GM11168 (cell line): ENCODE data around the gene ATXN1.
"Not testable (repeated sequence)": the region's sequence is repeated elsewhere in the genome, so short reads cannot be mapped to it uniquely, and the experiment has no call there.

Experiments
- in situ Hi-C: fragments of 300-500 bp; cut with MboI; formaldehyde crosslinking; loops from one replicate; pipeline ENCODE4 v1.12.0; 2022; ENCODE audit warnings: low sequenced_read_pairs; ENCODE audit not compliant: unreplicated experiment

ATXN1 gene

GRCh38 chr6:16263464-16264099, 497.7 kb downstream of the ATXN1 start:
- in situ Hi-C loops = not testable (repeated sequence)

DNA sequence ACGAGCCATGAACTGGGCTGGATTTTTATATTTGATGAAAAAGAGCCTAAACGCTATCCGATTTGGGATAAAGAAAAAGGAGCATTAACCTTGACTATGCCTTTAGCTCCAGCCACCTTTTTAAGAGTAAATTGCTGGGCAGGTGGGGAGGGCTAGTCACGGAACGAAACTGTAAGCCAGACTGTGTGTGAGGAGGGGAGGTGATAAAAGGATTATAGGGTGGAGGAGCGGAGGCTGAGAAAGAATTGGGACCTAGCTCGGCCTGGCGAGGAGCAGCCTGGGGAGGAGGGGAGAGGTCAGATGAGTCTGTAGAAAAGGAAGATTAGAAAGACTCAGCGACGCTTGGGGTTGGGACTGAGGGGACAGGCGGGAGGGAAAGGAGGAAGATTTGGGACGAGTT, 498.5 kb downstream of the ATXN1 start:
- in situ Hi-C loops = not testable (repeated sequence)

GRCh38 chr6:16260602-16261001, 500.7 kb downstream of the ATXN1 start:
- in situ Hi-C loops = not testable (repeated sequence)

- in situ Hi-C loops = not testable (repeated sequence)
Measured at GRCh38 chr6:16259604-16260003, 501.7 kb downstream of the ATXN1 start.

DNA sequence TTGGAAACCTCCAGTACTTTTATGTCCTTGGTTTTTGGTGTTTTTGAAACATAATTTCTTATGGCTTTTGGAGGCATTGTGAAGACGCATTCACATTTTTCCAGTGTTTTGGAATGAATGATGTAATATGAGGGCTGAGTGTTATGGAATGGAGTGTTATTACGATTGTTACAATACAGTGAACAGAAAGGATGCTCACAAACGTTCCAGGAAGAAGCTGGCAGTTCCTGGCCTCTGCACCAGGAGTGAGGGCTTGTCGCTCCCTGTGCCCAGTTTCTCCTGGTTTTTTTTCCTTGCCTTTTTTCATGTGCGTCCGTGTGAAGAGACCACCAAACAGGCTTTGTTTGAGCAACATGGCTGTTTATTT, 502.6 kb downstream of the ATXN1 start:
- in situ Hi-C loops = no loop called here

- in situ Hi-C loops = no loop called here
Measured at GRCh38 chr6:16257999-16258708, 503.1 kb downstream of the ATXN1 start.

GRCh38 chr6:16256781-16257180, 504.5 kb downstream of the ATXN1 start:
- in situ Hi-C loops = no loop called here

DNA sequence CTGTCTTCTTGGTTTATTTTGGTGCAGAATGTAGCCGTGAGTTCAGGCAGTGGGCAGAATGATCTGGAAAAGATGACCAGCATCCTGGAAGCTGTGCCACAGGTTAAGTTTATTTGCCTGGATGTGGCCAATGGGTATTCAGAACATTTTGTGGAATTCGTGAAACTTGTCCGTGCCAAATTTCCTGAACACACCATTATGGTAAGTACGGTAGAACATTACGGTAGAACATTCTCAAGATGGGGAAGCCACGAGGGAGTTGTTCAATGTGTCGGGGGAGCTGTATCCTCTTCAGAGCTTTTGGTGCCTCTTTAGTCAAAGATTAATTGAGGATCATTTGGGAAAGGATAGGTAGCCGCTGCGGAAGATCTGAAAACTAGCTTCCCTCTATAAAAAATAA, 506.7 kb downstream of the ATXN1 start:
- in situ Hi-C loops = no loop called here

GRCh38 chr6:16253399-16254144, 507.7 kb downstream of the ATXN1 start:
- in situ Hi-C loops = no loop called here

- in situ Hi-C loops = no loop called here
Measured at GRCh38 chr6:16252686-16253299, 508.5 kb downstream of the ATXN1 start.

- in situ Hi-C loops = no loop called here
Measured at GRCh38 chr6:16251706-16252105, 509.6 kb downstream of the ATXN1 start.

DNA sequence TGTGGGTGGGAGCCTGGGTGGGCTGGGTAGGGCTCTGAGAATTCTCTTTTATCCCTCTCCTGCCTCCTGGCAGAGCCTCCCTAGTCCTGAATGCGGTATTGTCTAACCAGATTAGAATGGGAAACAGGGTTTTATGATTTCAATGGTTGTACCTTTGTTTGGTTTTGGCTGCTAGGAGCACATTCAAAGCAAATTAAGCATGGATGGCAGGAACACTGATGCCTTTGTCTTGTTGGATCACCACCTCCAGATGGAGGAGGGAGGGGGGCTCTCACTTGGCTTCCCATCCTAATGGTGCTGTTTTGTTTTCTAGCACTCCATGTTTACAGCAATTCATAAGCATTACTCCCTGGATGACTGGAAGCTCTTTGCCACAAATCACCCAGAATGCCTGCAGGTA, 511.3 kb downstream of the ATXN1 start:
- in situ Hi-C loops = no loop called here
